ENCODE data around the gene NEU1.
A peak's percentile ranks its signal among the peaks of the same experiment; 100 is the strongest.
"Not testable (repeated sequence)": the region's sequence is repeated elsewhere in the genome, so short reads cannot be mapped to it uniquely, and the experiment has no call there.

The NEU1 gene

GRCh38 chr6:31822036-31822821 is 40.4 kb downstream of the NEU1 start:
- DNase-seq (ENCODE audit: low read depth in 3 of 3, low spot score in 1 of 3) = peak in 1 of 3 donors; percentile 45

- peak in 1 of 3 donors; percentile 66 for DNase-seq (ENCODE audit: low read depth in 3 of 3, low spot score in 1 of 3)
These were observed 41.2 kb downstream of the NEU1 start for GRCh38 chr6:31821301-31822035.

- not testable (repeated sequence) for DNase-seq (ENCODE audit: low read depth in 3 of 3, low spot score in 1 of 3)
These were observed 42.2 kb downstream of the NEU1 start for GRCh38 chr6:31820399-31820798.

DNA sequence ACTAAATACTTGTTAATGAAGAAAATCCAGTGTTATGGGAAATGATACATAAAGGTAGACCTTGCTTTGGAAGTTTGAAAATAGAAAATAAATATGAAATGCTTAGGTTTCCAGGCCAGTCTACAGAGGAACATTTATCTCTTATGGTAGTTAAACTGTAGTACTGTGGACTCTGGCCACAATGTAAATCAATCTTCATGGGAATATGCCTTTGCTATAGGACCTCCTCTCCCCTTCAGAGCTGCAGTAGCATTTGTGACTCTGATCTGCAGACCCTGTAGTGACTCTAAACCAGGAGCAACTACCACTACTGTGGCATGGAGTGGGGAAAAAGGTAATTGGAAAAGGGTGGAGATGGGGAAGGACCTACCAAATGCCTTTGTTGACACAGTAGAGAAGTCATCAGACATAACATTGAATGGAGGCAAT is 42.7 kb downstream of the NEU1 start:
- no peak for DNase-seq (ENCODE audit: low read depth in 3 of 3, low spot score in 1 of 3)

DNA sequence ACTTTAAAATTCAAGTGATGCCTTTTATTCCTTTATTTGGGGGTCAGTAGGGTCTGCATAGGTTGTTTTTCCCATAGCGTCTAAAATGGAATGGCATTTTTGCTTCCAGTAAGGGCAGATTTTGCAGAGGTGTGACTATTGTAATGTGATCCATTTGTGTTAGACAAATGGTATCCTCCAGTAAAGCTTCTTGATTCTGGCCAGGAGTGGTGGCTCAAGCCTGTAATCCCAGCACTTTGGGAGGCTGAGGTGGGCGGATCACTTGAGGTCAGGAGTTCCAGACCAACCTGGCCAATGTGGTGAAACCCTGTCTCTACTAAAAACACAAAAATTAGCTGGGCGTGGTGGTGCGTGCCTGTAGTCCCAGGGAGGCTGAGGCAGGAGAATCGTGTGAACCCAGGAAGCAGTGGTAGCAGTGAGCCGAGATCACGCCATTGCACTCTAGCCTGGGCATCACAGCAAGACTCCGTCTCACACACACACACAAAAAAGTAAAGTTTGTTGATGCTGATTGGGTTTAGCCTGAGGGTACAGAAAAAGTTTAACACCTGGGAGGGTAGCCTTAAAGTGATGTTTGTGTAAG is 44.6 kb downstream of the NEU1 start:
- DNase-seq (ENCODE audit: low read depth in 3 of 3, low spot score in 1 of 3) = not testable (repeated sequence)

- not testable (repeated sequence) for DNase-seq (ENCODE audit: low read depth in 3 of 3, low spot score in 1 of 3)
These were observed 45.3 kb downstream of the NEU1 start for GRCh38 chr6:31817133-31817928.

DNA sequence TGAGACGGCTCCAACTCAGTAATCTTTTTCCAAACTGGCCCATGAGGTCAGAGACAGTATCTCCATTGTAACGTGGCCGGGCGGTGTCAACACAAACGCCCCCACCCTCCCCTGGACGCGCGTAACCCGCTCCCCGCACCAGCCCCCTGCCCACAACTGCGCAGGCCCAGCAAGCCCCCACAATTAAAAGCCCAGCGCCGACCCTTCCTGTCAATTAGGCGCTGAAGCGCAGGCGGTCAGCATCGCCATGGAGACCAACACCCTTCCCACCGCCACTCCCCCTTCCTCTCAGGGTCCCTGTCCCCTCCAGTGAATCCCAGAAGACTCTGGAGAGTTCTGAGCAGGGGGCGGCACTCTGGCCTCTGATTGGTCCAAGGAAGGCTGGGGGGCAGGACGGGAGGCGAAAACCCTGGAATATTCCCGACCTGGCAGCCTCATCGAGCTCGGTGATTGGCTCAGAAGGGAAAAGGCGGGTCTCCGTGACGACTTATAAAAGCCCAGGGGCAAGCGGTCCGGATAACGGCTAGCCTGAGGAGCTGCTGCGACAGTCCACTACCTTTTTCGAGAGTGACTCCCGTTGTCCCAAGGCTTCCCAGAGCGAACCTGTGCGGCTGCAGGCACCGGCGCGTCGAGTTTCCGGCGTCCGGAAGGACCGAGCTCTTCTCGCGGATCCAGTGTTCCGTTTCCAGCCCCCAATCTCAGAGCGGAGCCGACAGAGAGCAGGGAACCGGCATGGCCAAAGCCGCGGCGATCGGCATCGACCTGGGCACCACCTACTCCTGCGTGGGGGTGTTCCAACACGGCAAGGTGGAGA is 47.4 kb downstream of the NEU1 start, which contains the start of the genes HSPA1A and HSPA1L:
Gene HSPA1A (plus strand): TSS at position 519 of the 814 bp plus-strand sequence. CDS start 214 bp downstream, at position 733.
Gene HSPA1L (minus strand): TSS at position 259 of the 814 bp plus-strand sequence. CDS start 3,311 bp downstream, outside the sequence.
- no peak for DNase-seq (ENCODE audit: low read depth in 3 of 3, low spot score in 1 of 3)

GRCh38 chr6:31814677-31815024 is 48.0 kb downstream of the NEU1 start:
- DNase-seq (ENCODE audit: low read depth in 3 of 3, low spot score in 1 of 3) = no peak

DNA sequence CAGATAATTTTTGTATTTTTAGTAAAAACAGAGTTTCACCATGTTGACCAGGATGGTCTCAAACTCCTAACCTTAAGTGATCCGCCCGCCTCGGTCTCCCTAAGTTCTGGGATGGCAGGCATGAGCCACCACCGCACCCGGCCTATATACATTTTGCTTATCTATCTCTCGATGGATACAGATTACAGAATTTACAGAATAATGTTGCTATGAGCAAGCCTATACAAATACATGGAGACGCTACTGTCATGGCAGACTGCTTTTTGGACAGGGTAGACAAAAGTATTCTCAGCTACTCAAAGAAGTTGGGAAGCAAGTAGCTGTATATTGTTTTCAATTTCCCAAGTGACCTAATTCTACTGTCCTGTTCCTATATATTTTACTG is 49.2 kb downstream of the NEU1 start:
- no peak for DNase-seq (ENCODE audit: low read depth in 3 of 3, low spot score in 1 of 3)

- no peak for DNase-seq (ENCODE audit: low read depth in 3 of 3, low spot score in 1 of 3)
These were observed 51.0 kb downstream of the NEU1 start for GRCh38 chr6:31811645-31812044.

- DNase-seq (ENCODE audit: low read depth in 3 of 3, low spot score in 1 of 3) = not testable (repeated sequence)
These were observed 54.0 kb downstream of the NEU1 start for GRCh38 chr6:31808599-31808998.

Measured in stimulated activated CD4-positive, alpha-beta T cell treated with anti-CD3 and anti-CD28 coated beads, TNF-alpha, amount 100 ng/mL, for 1 hour (primary cell).